GM18867 (cell line): Measurements from ENCODE around the gene ZFP92.

Source experiments
- ATAC-seq: cut with Tn5 transposase; IDR thresholded peaks from one replicate; pipeline ENCODE4 v1.9.1; 2021; ENCODE audit warnings: mild to moderate bottlenecking, moderate library complexity; ENCODE audit not compliant: unreplicated experiment

ZFP92 gene, protein sequence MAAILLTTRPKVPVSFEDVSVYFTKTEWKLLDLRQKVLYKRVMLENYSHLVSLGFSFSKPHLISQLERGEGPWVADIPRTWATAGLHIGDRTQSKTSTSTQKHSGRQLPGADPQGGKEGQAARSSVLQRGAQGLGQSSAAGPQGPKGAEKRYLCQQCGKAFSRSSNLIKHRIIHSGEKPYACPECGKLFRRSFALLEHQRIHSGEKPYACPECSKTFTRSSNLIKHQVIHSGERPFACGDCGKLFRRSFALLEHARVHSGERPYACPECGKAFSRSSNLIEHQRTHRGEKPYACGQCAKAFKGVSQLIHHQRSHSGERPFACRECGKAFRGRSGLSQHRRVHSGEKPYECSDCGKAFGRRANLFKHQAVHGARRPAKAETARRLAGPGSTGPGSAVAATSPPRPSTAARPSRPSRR

DNA sequence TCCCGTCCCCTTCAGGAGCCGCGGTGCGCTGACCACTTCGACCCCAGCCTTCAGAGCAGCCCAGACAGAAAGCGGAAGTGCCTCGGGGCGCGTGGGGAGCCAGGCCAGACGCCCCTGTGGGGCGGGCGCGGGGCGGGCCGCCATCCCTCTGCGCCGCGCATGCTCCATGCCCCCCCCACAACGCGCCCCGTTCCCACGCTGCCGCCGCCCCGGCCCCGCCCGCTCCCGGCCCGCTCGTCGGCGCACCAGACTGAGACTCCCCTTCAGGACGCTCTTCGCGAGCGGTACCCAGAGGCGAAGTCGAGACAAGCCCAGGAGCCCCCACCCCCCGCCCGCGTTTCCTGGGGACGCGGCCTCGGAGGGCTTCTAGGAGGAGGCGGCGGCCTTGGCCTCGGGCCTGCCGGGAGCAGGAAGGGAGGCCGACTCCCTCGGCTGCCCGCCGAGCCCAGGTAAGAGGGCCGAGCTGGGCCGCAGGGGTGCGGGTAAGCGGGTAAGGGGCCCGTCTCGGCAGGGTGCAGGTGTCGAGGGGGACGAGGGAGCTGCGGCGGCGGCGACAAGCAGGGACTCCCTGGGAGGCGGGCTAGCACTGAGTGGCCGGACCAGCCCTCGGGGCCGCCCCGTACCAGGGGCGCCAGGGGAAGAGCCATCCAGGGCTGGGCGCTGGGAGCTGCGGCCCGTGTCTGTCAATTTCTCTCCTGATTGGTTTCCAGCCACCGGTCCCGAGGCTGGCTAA lies at the start of gene ZFP92:
Gene ZFP92, plus strand, starts transcription at position 218 of the 733 bp plus-strand sequence. CDS start 6,851 bp downstream, outside the sequence.
- no peak for ATAC-seq

DNA sequence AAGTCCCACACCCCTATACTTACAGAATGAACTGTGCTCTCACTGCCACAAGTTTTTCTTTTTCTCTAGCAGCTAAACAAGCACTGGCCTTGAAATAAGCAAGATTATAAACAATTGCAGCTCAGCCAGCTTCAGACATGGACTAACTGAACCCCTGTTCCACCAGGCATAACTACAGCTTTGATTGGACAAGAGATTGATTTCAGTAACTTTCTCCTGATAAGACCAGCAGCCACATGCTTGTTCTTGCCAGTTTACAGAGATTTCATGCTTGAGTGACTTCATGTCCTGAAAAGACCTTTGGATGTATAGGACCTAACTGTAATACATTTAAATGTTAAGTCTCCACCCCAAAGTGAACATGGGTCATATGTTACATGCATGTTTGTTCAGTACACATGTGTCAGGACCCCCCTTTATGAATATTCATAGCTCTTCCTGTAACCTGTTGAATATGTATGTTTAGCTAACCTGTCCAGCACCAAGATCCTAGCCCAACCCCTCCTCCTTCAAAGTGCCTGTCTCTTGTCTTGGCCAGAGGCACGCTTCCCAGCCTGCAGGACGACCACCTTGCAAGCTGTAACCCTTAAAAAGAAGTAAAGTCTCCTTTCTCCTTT lies 49.4 kb upstream of the ZFP92 start:
- ATAC-seq: no peak

DNA sequence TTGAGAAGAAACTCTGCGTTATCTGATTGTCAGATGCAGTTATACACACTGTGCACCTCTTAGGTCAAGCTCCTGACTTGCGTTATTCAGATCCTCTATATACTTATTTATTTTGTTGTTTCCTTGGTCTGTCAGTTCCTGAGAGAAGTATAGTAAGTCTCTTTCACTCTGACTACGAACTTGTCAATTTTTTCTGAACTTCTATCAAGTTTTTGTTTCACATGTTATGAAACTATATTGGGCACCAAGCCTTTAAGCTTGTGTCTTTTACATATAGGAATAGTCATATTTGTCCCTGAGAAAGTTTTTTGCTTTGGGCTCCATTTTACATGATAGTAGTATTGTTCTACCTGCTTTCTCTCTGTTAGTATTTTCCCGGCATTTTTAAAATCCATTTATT lies 45.6 kb upstream of the ZFP92 start:
- ATAC-seq: peak; percentile 70

DNA sequence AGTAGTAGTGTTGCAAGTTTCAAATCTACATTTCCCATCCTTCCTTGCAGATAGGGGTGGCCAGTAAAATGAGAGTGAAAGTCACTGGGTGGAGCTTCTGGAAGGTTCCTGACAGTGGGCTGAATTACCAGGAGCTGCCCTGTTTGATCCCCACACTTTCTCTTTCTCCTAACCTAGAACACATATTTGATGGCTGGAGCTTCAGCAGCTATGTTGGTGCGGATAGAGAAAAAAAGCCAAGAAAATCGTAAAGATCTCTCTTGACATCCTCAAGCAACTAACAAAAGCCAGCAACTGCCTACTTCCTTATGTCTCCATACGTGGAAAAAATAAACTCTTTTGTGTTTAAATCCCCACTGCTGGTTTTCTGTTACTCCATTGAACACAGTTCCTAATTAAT lies 45.2 kb upstream of the ZFP92 start:
- peak; percentile 12 for ATAC-seq

DNA sequence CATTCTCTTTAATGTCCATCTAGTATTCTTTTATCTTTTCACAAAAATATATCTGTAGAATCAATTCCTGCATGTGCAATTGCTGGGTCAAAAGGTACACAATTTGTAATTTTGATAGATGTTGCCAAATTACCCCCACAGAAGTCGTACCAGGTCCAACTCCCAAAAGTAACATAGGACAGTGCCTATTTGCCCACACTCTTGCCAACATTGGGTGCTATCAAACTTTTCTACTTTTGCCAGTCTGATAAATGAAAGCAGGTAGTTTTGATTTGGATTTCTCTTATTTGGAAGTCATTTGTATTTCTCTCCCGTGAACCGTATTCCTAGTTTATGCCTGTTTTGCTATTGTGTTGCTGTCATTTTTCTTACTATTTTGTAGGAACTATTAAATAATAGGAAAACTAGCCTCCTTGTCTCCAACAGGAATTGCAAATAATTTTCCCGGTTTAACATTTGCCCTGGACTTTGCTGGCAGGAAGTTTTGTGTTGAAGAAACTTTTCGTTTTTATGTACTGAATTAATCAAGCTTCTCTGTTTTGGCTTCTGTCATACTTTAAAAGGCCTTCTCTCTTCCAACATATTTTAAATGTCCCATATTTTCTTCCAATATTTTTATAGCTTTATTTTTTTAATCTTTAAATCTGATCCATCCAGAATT lies 44.3 kb upstream of the ZFP92 start:
- no peak for ATAC-seq

DNA sequence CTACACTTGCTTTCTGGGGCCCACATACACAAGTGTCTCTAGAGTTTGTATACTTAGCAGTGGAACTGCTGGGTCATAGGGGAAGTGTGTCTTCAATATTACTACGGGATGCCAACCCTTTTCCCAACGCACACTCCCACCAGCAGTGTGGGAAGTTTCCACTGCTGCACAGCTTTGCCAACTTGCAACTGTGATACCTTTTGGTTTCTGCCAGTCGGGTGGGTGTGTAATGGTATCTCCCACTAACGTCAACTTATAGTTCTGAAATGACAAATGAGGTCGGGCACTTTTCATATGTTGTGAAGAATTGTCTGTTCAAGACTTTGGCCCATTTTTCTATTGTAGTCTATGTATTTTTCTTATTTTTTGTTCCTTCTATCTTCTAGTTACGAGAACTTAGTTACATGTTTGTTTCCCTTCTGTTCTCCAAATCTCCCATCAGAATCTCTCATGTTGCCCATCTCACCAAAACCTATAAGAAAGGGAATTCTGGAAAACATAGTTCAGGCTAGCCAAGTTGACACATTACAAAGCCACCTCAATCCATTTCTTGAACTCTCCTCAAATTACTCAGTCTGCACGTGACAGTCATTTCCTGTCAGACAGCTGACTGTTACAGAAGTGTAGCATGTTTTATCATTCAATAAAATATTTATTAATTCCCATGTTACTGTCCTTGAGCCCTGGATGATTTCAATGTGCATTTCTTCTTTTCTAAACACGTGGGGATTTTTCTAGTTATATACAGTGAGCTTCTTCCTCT lies 40.8 kb upstream of the ZFP92 start:
- no peak for ATAC-seq

DNA sequence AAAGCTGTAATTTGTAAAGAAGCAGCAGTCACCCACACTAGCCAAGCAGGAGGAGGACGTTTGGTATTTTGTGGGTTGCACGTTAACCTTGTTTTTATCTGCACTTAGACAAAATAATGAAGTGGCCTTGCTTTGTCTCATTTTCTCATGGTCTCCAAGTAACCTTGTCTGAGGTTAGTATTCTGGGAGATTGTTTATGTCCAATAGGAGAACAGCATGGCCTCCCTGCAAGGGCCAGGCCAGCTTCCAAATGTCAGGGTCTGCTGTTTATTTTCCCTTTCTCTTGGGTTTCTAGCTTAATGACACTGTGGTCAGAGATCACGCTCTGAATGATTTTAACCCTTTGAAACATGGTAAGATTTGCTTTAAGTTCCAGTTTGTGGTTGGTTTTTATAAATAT lies 40.0 kb upstream of the ZFP92 start:
- ATAC-seq: no peak

DNA sequence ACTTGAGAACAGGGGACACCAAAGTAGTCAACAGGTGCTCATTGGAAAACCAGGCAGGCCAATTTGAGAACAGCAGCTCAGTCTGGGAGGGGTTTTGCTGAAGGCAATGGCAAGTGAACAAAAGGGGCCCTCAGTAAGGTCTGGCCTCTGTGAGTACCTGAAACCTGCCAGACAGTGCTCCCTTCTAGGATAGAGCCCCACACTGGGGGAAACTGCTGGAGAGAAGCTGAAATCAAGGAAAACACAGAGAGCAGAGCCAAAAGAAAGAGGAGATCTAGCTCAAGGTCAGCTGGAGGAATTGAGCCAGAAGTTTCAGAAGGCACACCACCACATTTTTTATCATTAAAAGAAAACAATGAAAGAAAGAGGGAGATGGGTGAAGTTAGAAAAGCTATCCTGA lies 38.3 kb upstream of the ZFP92 start:
- ATAC-seq: no peak

DNA sequence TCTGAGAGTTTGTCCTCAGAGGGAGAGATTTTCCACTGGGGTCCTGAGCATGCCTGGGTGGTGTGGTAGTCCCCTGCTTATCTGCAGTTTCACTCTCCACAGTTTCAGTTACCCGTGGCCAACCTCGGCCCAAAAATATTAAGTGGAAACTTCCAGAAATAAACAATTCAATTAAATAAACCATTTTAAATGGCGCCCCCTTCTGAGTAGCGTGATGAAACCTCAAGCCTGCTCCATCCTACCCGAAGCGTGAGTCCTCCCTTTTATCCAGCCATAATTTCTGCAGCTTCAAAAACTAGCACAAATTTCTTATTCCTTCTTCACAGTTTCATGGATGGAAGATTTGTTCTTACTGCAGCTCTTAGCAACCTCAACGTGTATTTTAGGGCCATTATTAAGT lies 36.8 kb upstream of the ZFP92 start:
- no peak for ATAC-seq

DNA sequence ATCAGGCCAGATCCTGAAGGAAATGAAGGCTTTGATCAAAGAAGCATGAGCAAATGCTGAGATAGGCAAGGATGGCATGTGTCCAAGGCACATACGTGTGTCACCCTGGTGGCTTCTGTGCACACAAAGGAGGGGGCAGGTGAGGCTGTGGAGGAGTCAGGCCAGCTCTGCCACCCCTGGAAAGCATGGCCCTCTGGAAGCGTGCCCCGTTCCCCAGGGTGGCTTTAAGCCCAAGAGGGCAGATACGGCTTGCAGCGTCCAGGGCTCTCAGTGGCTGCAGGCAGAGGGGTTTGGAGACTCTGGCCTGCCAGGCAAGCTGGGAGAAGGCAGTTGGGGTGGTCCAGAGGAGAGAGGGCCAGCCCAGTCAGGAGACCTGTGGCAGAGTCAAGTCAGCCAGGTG lies 35.7 kb upstream of the ZFP92 start:
- ATAC-seq: no peak

DNA sequence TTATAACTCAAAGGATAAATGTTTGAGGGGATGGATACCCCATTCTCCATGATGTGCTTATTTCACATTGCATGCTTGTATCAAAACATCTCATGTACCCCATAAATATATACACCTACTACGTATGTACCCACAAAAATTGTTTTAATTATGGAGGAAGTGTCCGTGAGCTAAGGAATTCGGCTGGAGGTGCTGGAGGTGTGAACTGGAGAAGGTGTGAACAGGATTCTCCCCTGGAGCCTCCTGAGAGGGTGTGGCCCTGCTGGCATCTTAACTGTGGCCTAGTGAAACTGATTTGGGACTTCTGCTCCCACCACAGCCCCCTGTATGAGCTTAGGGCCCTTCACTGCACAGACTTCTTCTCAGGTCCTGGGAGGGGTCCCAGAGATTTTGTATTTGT lies 33.5 kb upstream of the ZFP92 start:
- no peak for ATAC-seq

DNA sequence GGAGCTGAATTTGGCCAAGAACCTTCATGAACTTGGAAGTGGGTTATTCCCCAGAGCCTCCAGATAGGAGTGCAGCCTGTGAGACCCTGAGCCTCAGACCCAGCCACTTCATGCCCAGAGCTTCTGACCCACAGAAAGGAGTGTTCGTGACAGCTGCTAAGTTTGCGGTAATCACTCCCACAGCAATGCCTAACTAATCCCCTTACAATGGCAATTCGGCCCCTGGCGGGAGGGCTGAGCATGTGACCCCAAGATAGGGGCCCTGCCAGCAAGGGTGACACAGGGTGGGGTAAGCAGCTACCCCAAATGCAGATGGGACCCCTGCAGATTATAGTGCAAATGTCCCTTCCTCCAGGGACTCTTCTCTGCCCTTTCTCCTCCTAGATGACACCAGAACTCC lies 32.7 kb upstream of the ZFP92 start:
- no peak for ATAC-seq

DNA sequence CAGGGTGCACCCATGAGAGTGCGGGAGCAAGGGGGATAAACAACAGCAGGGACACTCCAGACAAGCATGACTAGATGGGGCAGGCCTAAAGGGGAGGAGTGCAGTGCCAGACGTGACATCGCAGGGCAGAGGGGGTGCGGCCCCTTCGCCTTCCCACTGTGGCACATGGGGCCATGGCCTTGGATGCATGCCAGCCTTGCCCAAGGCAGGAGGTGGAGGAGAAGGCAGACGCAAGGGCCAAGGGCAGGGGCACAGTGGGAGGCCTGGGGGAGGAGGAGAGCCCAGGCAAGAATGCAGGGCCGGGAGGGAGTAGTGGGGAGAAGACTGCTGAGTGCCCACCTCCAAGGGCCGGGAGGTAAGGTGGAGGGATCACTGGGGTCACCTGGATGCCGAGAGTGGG lies 31.8 kb upstream of the ZFP92 start:
- ATAC-seq: no peak

DNA sequence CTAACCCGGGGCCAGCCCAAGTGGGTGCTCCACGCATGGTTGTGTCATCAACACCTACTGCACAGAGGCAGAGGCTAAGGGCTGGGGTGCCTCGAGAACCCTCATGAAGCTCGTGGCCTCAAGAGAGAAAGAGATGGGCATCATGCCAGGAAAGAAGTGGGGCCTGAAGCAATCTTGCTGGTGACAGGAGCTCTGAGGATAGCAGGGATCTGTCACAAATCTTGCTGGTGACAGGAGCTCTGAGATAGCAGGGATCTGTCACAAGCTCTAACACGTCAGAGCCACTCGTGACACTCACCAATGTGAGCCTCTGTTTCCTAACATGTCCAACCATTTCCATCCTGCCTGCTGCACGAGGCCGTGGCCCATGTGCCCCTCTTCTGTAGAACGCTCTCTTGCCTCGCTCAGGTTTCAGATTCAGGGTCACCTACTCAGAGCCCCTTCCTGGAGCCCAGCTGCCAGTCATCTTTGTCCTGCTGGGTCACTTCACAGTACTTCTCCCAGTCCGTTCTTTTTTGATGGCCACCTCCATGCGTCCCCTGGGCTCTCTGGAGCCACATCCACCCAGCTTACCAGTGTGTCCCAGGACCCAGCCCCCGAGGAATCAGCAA lies 31.2 kb upstream of the ZFP92 start:
- ATAC-seq: no peak

DNA sequence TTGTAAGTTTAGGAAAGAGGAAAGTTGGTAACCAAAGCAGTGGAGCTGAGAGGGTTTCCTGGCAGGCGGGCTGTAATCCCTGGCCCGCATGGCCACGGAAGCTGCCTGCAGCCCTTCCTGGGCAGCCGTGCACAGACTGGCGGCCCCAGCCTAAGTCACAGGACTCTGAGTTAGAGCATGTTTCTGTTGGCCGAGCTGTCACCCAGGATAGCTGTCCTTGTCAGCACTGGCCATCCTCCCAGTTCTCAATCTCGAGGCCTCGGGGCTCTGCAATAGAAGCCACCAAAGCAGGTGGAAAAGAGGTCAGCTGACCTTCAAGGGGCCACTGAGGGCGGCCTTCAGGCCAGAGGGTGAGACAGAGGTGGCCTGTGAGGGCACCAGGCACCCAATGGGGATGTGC lies 30.6 kb upstream of the ZFP92 start:
- ATAC-seq: no peak

DNA sequence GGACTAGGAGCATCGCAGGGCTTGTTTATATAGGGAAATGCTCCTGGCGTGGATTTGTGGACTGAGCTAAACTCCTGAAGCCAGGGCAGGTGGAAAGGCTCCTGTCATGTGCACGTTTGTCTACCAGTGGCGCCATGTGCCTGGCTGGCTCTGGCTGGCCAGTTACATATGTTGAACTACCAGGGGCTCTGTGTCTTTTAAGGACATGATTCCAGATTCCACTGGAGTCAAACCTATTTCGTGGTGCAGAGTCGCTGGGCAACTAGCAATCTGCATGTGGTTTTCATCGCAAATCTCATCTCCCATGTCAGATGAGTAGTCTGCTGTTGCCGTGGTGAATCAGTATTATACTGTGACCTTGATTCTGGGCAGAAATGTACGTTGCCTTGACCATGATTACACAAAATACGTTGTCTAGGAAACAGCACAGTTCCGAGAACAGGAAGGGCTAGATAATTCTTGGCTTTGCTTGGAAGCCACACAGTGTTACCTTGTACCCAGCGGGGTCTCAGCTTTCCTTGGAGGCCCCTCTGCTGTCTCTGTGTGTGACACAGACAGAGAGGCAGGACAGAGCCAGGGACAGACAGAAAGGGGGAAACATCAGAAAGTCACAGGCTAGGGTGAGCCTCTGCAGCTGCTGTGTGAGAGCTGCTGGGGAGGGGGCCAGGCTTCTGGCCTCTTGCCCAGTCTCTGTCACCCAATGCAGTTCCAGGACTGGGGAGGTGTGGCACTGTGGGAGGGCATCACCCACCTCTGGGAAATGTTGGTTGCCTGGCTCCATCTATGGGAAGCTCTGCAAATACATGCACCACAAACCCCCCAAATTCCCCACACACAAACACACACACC lies 29.4 kb upstream of the ZFP92 start:
- ATAC-seq: no peak

DNA sequence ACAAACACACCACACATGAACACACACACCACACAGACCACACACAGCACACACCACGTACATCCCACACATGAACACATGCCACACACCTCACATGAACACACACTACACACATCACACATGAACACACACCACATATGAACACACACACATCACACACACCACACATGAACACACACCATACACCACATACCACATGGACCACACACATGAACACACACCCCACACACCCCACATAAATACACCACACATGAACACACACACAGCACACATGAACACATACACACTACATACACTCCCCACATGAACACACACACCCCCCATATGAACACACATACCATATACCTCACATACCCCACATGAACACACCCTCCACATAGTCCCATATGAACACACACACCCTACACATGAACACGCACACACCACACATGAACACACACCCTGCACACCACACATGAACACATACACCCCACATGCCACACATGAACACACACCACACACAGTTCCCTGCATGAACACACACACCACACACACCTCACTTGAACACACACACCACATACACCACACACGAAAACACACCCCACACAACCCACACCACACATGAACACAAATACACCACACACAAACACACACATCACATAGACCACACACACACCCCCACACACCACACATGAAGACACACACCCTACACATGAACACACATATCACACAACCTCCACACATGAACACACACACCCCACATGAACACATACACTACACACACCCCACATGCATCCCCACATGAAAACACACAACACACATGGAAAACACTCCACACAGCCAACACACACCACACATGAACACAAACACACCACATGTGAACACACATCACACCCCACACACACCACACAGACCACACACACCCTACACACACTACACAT lies 28.4 kb upstream of the ZFP92 start:
- ATAC-seq: no peak

DNA sequence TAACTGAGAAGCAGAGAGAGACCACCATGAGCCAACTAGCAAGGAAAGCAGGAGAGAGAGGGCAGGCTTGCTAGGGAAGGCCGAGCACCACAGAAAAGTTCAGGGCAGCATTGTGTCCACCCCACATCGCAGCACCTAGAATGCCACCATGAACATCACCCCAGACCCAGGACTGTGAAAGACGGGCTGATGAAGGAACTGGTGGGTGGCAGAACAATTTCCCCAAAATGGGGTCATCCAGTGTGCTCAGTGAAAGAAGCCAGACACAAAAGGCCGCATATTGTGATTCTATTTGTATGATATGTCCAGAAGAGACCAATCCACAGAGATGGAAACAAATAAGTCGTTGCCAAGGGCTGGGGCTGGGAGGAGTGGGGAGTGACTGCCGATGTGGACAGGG lies 26.9 kb upstream of the ZFP92 start:
- no peak for ATAC-seq
